ENCODE data around the gene C9orf78.

The C9orf78 gene

DNA sequence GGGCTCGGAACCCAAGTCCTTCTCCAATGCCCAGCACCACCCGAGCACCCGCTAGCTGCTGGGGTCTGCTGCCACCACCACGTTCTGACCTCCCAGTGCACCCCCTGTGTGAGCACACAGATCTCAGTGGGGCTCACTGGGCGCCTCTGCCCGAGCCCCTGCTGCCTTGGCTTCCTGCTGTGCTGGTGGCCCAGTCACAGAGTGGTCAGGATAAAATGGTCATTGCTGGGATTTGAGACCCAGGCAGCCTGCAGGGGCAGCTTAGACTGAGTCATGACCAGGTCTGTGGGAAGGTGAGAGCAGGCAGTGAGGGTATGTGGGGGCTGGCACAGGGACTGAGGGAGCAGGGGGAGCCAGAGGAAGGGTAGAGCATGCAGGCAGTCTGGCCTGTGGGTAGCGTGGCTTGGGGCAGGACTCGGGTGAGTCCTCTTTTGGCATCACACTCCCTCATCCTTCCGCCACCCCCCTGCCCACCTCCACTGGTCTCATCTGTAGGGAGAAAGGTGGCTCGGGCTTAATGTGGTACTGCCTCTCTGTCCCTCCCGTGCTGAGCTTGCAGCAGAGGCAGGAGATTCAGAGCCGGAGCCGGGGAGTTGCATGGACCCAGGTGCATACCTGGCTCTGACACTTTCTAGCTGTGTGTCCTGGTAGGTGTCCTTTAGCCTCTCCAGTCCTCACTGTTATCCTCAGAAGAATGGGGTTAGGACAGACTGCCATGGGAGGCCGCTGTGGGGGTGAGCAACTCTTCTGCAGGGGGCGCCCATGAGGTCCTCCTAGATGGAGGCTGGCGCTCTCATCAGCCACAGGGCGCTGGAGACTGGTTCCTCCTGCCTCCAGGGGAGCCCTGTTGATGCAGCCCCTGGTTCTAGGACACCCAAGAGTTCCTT, 32.3 kb upstream of the C9orf78 start:
- no peak for DNase-seq

DNA sequence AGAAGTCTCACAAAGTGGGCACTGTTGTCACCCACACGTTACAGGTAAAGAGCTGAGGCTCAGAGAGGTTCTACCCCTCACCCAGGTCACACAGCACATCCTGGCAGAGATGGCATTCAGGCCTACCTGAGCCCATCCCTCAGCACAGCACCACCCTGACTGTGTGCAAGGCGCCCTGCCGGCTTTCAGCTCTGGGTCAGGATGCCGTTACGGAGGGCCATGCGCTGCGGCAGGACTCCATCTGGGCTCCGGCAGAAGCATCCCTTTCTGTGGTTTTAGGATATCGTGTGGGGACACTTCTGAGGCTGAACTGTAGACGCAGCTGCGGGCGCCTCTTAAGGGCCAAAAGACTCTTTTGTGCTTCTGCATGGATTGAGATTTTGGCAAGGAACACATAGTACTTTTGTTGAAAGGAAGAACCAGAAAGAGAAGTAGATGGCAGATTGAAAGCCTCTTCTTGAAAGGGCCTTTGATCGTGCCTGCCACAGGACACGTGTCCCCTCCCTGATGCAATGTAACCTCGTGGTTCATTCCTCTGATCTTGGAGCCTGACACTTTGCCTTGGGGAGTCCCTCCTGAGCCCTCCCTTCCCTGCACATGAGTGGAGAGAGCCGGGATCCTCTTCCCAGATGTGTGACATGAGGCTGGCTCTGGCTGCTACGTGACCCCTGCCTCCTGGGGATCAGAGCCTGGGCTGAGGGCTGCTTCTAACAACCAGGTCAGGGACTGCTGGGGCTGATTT, 31.5 kb upstream of the C9orf78 start:
- no peak for DNase-seq

GRCh38 chr9:129865668-129866320, 30.7 kb upstream of the C9orf78 start:
- no peak for DNase-seq

DNA sequence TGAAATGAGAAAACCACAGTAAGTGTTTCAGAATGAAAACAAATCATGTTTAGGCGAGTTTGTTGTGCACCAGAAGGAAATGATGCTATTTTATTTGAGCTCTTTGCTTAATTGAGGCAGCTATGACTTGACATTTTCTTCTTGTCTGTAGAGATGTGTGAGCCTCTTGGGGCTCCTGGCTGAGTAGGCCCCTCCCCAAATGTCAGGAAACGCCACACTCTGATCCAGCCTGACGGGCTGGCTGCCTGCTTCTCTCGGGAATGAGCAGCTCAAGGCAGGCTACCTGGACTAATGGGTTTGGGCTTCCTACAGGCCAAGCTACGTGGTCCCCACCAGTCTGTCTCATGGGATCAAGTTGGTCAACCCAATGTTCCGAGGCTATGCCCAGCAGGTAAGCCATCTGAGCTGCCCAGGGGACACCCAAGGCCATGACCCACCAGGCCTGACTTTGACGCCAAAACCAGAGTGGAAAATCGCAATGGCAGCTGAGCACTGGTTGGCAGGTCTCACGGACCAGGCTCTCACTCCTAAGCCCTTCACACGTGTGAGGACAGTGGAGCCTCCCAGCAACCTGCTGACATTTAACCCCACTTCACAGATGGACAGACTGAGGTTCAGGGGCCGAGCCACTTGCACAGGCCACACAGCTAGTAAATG, 30.0 kb upstream of the C9orf78 start:
- DNase-seq = no peak

DNA sequence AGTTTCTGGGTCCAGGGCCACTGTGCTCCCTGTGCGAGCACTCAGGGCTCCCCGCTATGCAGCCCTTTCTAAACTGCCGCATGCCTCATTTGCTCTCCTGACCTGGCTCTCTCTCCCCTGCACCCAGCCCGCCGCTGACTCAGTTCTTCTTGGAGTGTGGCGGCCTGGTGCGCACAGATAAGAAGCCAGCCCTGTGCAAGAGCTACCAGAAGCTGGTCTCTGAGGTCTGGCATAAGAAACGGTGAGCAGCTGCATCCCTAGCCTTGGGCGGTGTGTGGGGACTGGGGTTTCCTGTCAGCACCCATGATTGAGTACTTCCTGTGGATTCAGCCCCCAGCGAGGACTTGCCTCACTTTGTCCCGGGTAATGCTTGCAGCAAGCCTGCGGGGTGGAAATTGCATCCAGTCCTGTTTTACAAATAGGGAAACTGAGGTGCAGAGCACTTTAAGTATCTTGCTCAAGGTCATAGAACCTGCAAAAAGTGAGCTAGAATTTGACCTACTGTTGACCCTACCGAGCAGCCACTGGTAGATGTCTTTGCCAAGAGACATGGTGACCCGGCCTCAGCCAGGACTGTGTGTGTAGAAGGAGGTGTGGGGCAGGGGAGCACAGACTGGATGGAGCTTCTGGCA, 28.1 kb upstream of the C9orf78 start:
- no peak for DNase-seq

DNA sequence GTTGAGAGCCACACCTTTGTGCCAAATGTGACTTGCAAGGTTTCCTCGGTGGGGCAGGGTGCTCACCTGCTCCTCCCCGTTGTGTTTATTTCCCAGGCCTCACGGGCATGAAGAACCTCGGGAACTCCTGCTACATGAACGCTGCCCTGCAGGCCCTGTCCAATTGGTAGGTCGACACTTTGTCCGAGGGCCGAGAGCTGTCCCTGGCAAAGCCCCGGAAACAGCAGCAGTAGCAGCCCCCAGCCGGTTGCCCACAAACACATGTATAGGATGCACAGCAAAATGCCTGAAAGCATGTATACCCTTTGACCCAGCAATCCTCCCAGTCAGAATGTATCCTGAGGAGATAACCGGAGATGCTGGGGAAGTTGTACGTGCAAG, 26.4 kb upstream of the C9orf78 start:
- no peak for DNase-seq

- no peak for DNase-seq
Observed at GRCh38 chr9:129860653-129861446, 25.8 kb upstream of the C9orf78 start.

GRCh38 chr9:129858167-129858962, 23.3 kb upstream of the C9orf78 start:
- DNase-seq = no peak

DNA sequence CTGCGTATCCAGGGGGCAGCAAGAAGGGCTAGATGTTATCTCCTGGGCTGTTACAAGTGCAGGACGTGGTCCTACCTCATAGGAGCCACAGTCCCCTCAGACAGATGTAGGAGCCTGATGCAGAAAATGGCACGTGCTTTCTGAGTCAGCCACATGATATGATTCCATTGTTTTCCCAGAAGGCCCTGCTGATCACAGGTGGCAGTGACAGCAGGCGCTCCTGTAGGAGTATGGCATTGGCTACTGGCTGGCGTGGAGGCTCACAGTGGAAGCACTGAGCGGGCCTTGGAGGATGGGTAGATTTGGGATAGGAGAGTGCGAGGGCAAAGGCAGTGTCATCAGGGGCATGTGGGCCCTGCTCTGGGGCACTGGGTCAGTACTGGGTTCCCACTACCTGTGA, 22.1 kb upstream of the C9orf78 start:
- no peak for DNase-seq

DNA sequence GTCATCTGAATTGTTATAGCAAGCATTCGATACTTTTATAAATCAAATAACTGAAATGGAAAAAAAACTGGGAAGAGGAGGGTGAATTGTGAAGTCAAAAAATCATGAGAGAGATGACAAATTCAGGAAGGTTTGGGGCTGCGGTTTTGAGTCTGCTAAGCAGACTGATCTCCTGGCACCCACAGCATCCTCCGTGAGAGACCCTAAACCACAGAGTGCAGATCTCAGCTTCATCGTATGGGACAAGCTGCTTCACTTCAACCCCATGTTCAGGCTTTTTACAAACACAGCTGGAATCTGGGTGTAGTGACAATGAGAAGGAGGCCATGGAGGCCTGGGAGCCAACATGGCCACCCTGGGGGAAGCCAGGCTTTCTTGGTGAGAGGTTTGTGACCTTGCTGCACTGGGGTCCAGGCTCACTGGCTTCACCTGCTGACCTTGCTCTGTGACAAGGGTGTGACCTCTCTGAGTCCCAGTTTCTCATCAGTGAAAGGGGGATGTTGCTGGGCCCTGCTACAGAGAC, 19.6 kb upstream of the C9orf78 start:
- no peak for DNase-seq

DNA sequence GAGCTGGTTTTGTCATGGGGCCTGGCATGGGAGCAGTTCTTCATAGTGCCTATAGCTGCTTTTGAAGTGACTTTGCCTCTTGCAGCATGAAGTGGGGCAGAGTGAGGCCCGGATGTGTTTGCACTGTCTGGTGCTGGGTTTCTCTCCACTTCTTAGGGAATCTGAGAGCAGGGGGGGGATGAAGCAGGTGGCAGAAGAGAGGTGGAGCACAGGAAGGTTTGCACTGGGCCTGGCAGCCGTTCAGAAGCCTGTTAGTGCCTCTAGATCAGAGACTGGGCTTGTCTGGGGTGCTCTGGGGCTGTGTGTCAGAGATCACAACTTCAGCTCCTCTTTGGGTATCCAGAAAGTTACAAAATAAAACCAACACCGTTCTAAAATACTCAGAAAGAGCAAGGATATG, 18.5 kb upstream of the C9orf78 start:
- DNase-seq = no peak

DNA sequence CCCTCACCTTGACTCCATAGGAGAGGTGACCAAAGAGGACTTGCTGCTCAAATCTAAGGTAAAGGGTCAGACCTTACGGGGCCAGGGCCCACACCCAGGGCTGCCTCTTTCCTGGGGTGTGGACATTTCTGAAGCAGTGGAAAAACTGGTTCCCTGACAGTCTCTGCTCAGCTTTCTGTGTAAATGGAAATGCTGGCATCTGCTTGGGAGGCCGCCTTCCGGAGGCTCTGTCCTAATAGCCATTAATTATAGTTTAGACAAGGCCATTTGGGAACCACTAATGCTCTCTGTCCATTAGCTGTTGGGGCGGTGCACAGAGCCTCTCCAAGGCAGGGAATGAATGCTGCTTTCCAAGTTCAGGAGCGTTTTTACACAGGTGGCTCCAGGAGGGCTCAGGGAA, 17.5 kb upstream of the C9orf78 start:
- no peak for DNase-seq

DNA sequence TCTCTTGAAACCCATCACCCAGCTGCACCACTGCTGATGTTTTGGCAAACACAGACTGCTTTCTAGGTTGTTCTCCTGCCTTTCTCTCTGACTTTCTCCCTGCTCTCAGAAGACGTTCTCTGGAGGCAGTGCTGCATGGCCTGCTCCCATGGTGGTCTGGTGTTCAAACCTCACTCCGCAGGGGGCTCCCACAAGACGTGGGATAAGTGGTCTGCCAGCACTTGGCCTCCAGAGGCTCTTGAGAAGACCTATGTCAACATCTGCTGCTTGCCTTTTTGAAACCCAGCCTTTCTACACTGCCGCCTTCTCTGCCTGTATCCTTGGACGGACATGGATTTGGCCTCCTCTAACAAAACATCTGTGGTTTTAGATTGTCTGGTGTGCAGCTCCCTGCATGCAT, 16.7 kb upstream of the C9orf78 start:
- no peak for DNase-seq

GRCh38 chr9:129850821-129851550, 15.9 kb upstream of the C9orf78 start:
- DNase-seq = no peak

- no peak for DNase-seq
Observed at GRCh38 chr9:129849901-129850300, 14.8 kb upstream of the C9orf78 start.

DNA sequence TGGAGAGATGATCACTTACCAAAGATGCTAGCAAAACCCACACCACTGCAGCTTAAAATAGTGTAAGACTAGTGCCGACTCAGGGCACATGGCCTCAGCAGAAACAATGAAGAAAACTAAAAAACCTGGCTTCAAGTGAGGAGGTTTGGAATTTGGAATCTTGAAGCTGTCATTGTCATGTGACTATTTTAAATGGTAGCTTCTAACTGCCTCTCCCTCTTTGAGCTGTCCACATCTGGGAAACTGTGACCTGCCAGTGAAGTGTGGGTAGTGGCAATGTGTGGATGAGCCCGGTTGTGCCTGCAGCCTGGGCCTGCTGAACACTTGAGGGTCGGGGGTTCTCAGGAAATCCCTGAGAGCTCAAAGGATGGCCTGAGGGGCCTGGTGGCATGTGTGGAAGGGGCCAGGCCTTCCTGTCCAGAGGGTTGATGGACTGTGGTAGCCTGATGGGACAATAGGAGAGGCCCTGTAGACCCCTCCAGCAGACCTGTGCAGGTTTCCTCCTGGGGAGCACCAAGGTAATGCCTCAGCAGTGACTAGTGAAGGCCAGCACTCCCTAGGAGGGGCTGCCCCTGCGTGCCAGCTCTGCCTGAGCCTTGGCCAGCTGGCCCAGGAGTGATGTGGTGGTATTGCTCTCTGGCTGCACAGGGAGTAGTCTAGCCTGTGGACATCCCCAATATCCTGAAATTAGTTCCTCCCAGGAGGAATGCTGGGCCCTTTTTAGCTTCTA, 13.8 kb upstream of the C9orf78 start:
- DNase-seq = no peak

DNA sequence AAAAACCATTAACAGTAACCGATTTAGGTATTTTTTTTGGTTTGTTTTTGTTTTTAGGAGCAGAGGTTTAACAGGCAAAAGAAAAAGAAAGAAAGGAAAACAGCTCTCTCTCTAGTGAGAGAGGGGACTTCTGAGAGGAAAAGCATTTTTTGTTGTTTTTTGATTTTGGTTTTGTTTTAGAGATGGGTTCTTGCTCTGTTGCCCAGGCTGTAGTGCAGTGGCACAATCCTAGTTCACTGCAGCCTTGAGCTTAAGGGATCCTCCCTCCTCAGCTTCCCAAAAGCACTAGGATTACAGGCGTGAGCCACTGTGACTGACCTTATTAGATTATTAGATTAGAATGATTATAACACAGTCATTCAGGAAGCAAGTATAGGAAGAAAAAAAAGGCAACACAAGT, 10.3 kb upstream of the C9orf78 start:
- DNase-seq = no peak

GRCh38 chr9:129841071-129841470, 6.0 kb upstream of the C9orf78 start:
- no peak for DNase-seq

GRCh38 chr9:129840034-129840433, 5.0 kb upstream of the C9orf78 start:
- no peak for DNase-seq

Data from NCI-H187 (cell line).